ENCODE data around the gene DNAJC3.
"Not testable (repeated sequence)": the region's sequence is repeated elsewhere in the genome, so short reads cannot be mapped to it uniquely, and the experiment has no call there.

DNAJC3 gene

DNA sequence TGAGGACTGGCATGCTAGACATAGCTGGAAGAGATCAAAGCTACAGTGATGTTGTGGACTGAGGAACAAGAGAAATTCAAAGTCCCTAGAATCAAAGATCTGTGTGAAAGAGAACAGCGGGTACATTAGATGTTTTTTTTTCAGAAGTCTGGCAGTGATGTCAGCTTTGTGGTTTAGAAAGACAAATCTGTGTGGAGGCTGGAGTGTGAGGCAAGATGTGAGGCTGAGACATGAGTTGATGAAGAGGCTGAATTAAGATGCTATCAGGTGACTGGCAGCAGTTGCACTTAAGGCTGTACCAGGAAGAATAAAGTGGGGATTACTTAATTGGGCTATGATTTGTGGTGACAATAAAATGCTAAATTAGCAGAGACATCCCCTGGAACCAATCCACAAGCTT, 46.5 kb downstream of the DNAJC3 start:
- no peak overlapping the region for H3K27ac ChIP-seq
- TF ChIP-seq, protein P1, sequence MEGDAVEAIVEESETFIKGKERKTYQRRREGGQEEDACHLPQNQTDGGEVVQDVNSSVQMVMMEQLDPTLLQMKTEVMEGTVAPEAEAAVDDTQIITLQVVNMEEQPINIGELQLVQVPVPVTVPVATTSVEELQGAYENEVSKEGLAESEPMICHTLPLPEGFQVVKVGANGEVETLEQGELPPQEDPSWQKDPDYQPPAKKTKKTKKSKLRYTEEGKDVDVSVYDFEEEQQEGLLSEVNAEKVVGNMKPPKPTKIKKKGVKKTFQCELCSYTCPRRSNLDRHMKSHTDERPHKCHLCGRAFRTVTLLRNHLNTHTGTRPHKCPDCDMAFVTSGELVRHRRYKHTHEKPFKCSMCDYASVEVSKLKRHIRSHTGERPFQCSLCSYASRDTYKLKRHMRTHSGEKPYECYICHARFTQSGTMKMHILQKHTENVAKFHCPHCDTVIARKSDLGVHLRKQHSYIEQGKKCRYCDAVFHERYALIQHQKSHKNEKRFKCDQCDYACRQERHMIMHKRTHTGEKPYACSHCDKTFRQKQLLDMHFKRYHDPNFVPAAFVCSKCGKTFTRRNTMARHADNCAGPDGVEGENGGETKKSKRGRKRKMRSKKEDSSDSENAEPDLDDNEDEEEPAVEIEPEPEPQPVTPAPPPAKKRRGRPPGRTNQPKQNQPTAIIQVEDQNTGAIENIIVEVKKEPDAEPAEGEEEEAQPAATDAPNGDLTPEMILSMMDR (conservative IDR thresholded peaks at IDR 0.05), result no peak

DNA sequence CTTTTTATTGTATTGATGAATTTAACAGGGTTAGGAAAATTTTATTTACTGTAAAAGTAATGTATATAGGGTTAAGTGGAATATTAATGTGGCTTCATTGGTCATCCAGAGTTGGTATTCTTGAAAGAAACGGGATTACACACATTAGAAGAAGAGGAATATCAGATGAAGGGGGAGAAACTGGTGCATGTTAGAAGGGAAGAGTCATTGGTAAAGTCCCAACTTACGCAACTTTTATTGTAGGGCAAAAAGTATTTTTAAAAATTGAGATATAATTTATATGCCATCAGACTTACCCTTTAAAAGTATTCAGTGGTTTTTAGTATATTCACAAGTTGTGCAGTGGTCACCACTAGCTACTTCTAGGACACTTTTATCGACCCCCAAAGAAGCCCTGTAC, 47.3 kb downstream of the DNAJC3 start:
- TF ChIP-seq, protein P1 (conservative IDR thresholded peaks at IDR 0.05), result no peak
- no peak overlapping the region for H3K27ac ChIP-seq

DNA sequence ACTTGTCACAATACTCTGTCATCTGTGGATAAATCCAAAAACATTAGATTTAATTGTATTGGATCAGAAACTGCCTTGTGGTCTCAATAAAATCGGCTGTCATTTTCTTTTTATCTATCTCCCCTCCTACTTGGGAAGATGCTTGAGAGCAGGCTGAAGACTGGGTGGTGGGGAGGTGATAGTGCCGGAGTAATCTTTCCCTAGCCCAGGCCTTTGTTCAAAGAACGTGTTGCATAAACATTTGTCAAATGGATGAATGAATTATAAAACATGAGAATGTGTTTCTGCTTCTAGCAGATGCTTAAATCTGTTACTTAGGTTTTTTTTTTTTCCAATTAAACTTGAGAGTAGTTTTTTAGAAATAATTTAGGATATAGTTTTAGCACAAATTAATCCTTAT, 49.9 kb downstream of the DNAJC3 start:
- TF ChIP-seq, protein P1 (conservative IDR thresholded peaks at IDR 0.05), result no peak
- H3K27ac ChIP-seq, result no peak overlapping the region

DNA sequence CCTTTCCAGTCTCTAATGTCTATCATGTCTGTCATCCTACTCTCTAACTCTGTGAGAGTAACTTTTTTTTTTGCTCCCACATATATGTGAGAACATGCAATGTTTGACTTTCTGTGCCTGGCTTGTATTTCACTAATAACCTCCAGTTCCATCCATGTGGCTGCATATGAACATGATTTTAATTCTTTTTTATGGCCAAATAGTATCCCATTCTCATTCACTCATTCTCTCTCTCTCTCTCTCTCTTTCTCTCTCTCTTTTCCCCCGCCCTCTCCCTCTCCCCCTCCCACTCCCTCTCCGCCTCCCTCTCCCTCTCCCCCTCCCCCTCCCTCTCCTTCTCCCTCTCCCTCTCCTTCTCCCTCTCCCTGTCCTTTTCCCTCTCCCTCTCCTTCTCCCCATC, 52.0 kb downstream of the DNAJC3 start:
- TF ChIP-seq, protein P1 (conservative IDR thresholded peaks at IDR 0.05), result no peak
- no peak overlapping the region for H3K27ac ChIP-seq

DNA sequence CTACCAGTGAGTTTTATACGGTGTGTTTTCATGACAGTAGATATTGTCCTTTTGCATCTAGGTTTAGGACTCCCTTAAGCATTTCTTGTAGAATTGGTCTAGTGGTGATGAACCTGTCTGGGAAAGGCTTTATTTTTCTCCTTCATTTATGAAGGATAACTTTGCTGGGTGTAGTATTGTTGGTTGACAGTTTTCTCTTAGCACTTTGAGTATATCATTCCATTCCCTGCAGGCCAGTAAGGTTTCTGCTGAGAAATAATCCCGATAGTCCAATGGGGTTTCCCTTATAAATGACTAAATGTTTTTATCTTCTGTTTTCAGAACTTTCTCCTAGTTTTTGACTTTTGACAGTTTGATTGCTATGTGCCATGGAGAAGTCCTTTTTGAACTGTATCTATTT, 57.2 kb downstream of the DNAJC3 start:
- TF ChIP-seq, protein P1 (conservative IDR thresholded peaks at IDR 0.05), result no peak
- no peak overlapping the region for H3K27ac ChIP-seq

DNA sequence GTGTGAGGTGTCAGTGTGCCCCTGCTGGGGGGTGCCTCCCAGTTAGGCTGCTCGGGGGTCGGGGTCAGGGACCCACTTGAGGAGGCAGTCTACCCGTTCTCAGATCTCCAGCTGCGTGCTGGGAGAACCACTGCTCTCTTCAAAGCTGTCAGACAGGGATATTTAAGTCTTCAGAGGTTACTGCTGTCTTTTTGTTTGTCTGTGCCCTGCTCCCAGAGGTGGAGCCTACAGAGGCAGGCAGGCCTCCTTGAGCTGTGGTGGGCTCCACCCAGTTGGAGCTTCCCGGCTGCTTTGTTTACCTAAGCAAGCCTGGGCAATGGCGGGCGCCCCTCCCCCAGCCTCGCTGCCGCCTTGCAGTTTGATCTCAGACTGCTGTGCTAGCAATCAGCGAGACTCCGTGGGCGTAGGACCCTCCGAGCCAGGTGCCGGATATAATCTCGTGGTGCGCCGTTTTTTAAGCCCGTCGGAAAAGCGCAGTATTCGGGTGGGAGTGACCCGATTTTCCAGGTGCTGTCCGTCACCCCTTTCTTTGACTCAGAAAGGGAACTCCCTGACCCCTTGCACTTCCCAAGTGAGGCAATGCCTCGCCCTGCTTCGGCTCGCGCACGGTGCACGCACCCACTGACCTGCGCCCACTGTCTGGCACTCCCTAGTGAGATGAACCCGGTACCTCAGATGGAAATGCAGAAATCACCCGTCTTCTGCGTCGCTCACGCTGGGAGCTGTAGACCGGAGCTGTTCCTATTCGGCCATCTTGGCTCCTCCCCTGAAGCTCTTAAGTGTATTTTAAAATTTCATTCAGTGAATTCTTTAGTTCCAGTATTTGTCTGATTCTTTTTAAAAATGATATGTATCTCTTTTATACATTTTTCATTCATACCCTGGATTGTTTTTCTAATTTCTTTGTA, 63.4 kb downstream of the DNAJC3 start:
- not testable (repeated sequence) for H3K27ac ChIP-seq

DNA sequence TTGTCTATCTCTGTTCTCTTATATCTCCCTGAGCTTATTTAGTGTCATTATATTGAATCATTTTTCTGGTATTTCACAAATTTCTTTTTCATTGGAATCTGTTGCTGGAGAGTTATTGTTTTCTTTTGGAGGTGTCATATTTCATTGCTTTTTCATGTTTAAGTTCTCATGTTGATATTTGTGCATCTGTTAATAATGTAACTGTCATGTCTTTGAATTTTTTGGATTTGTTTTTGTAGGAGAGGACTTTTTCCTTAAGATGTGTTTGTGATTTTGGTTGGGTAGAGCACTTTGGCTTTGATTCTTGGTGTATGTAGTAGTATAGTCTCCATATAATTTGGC, 64.0 kb downstream of the DNAJC3 start:
- no peak overlapping the region for H3K27ac ChIP-seq
- TF ChIP-seq, protein P1 (conservative IDR thresholded peaks at IDR 0.05), result no peak
